Smooth muscle cell (in vitro differentiated cells): Measurements from ENCODE around the gene UTP15. TPM values are rescaled to one million over a fixed set of nuclear protein-coding genes. Genes with fewer than 3 reads are reported as not detected.
A peak's percentile ranks its signal among the peaks of the same experiment; 100 is the strongest.

ENCODE experiments used
- DNase-seq: peaks from one replicate; lab custom pipeline; 2025; ENCODE audit not compliant: unreplicated experiment; lab: John Stamatoyannopoulos, UW
- H2AFZ ChIP-seq: fragments of 200-600 bp; sonication (generic); 2 replicates; pipeline ENCODE4 v1.6.0; 2016; ENCODE audit warnings: antibody characterized with exemption, low read depth, mild to moderate bottlenecking
- H3F3A ChIP-seq: fragments of 200-600 bp; sonication (generic); 2 replicates; pipeline ENCODE4 v1.6.0; 2017; ENCODE audit warnings: antibody characterized with exemption, low read depth
- H3K27ac ChIP-seq: fragments of 200-600 bp; sonication (generic); 2 replicates; pipeline ENCODE4 v1.5.1; 2016; ENCODE audit warnings: low read depth, mild to moderate bottlenecking
- H3K27me3 ChIP-seq: fragments of 200-600 bp; sonication (generic); 2 replicates; pipeline ENCODE4 v1.6.1; 2016; ENCODE audit warnings: low read depth, mild to moderate bottlenecking
- H3K36me3 ChIP-seq: fragments of 200-600 bp; sonication (generic); 2 replicates; pipeline ENCODE4 v1.5.1; 2016; ENCODE audit warnings: low read depth
- H3K4me1 ChIP-seq: fragments of 200-600 bp; sonication (generic); 2 replicates; pipeline ENCODE4 v1.5.1; 2016; ENCODE audit warnings: low read depth
- H3K4me2 ChIP-seq: fragments of 200-600 bp; sonication (generic); 2 replicates; pipeline ENCODE4 v1.6.0; 2016; ENCODE audit warnings: mild to moderate bottlenecking
- H3K4me3 ChIP-seq: fragments of 200-600 bp; sonication (generic); 2 replicates; pipeline ENCODE4 v1.5.1; 2016; ENCODE audit warnings: mild to moderate bottlenecking
- H3K79me2 ChIP-seq: fragments of 200-600 bp; sonication (generic); 2 replicates; pipeline ENCODE4 v1.6.0; 2016; ENCODE audit warnings: low read depth, mild to moderate bottlenecking
- H3K9ac ChIP-seq: fragments of 200-600 bp; sonication (generic); 2 replicates; pipeline ENCODE4 v1.6.0; 2016; ENCODE audit warnings: low read depth
- H3K9me3 ChIP-seq: fragments of 200-600 bp; sonication (generic); replicated peaks from 2 replicates; pipeline ENCODE4 v1.5.1; 2016; ENCODE audit warnings: low read depth
- H4K20me1 ChIP-seq: fragments of 200-600 bp; sonication (generic); 2 replicates; pipeline ENCODE4 v1.6.0; 2016; ENCODE audit warnings: low read depth
- CTCF ChIP-seq: fragments of 200-600 bp; sonication (generic); IDR thresholded peaks from 2 replicates; pipeline ENCODE4 v1.5.1; 2017; ENCODE audit warnings: borderline replicate concordance, mild to moderate bottlenecking, antibody characterized with exemption; ENCODE audit not compliant: insufficient read depth, poor library complexity, severe bottlenecking
- WGBS: methylation state at CpG from one replicate; pipeline ENCODE4 v1.1.7; 2016; ENCODE audit warnings: low lambda C conversion rate; 5-methylcytosine and 5-hydroxymethylcytosine counted together
- polyA plus RNA-seq: library from polyadenylated mRNA; unstranded; fragments of >200 nt; fragmentation: Nextera tagmentation; extraction: Ambion mirVana; gene quantifications from 2 replicates; pipeline ENCODE4 v1.2.1, GENCODE V29; 2016
- total RNA-seq: library from RNA; depleted of rRNA; stranded (reverse); fragments of >200 nt; gene quantifications from 2 replicates; pipeline ENCODE4 v1.2.3, GENCODE V29; 2014

UTP15 gene
- total and polyA plus RNA-seq, 2 experiments from 2014 or later, result 10.2 to 15.2 TPM

- Histone ChIP-seq H3K36me3 (no peaks in the 10 kb centered on the region), H3K9me3 (no peaks in the 10 kb centered on the region), H3F3A (no peaks in the 10 kb centered on the region), H3K4me3 (peak overlapping the region; percentile 63), H3K27ac (no peak overlapping the region), H3K9ac (no peak overlapping the region), H3K4me2 (peak overlapping the region; percentile 99), H3K27me3 (peaks cover 99% of the 10 kb centered on the region), H2AFZ (peak overlapping the region; percentile 79), H3K79me2 (no peaks in the 10 kb centered on the region), H4K20me1 (no peaks in the 10 kb centered on the region), H3K4me1 (peaks cover 5% of the 10 kb centered on the region)
- TF ChIP-seq CTCF, result no peak
- 24% methylated on average over 15 of the region's 33 CpGs for WGBS
- DNase-seq, result no peak
Observed at GRCh38 chr5:73625372-73625943, 59.9 kb downstream of the UTP15 start.

GRCh38 chr5:73625944-73626811, 60.6 kb downstream of the UTP15 start, which contains the start of gene ARHGEF28:
Gene ARHGEF28 (plus strand): TSS chr5:73626196. CDS start chr5:73684852, 58,656 bp downstream.
- H3F3A ChIP-seq, result no peaks in the 10 kb centered on the region
- no peak within 1 kb of the TSS for H3K27ac ChIP-seq
- H2AFZ ChIP-seq, result peak within 1 kb of the TSS; percentile 79
- DNase-seq, result peak; percentile 19
- 2% methylated on average over 75 of the region's 92 CpGs for WGBS
- H3K9ac ChIP-seq, result no peak within 1 kb of the TSS
- H3K36me3 ChIP-seq, result no peaks in the 10 kb centered on the region
- no peaks in the 10 kb centered on the region for H3K79me2 ChIP-seq
- peaks cover 99% of the 10 kb centered on the region for H3K27me3 ChIP-seq
- H3K9me3 ChIP-seq, result no peaks in the 10 kb centered on the region
- TF ChIP-seq CTCF, result no peak
- peak within 1 kb of the TSS; percentile 99 for H3K4me2 ChIP-seq
- no peaks in the 10 kb centered on the region for H4K20me1 ChIP-seq
- H3K4me1 ChIP-seq, result peaks cover 5% of the 10 kb centered on the region
- H3K4me3 ChIP-seq, result peak within 1 kb of the TSS; percentile 63

GRCh38 chr5:73626814-73627313, 61.3 kb downstream of the UTP15 start:
- Histone ChIP-seq H3K4me1 (peaks cover 5% of the 10 kb centered on the region), H3K9ac (no peak overlapping the region), H3K4me2 (peak overlapping the region; percentile 99), H3K27me3 (peaks cover 99% of the 10 kb centered on the region), H3K79me2 (no peaks in the 10 kb centered on the region), H3F3A (no peaks in the 10 kb centered on the region), H4K20me1 (no peaks in the 10 kb centered on the region), H3K27ac (no peak overlapping the region), H2AFZ (peak overlapping the region; percentile 72), H3K4me3 (peak overlapping the region; percentile 63), H3K36me3 (no peaks in the 10 kb centered on the region), H3K9me3 (no peaks in the 10 kb centered on the region)
- DNase-seq, result no peak
- TF ChIP-seq CTCF, result no peak
- WGBS, result 75% methylated on average over 14 of the region's 14 CpGs
